Esophagus muscularis mucosa (tissue), 3 donors: ENCODE results near the gene SFXN3.

Source experiments
- CTCF ChIP-seq, 3 experiments: fragments of 200-600 bp in 2 of 3; fragments of 450-650 bp in 1 of 3; sonication (generic) in 2 of 3; IDR thresholded peaks; one replicate each; pipeline ENCODE4 v1.5.1; 2017 to 2019; ENCODE audit warnings: antibody characterized with exemption in 3 of 3, mild to moderate bottlenecking in 2 of 3, moderate library complexity in 1 of 3
- POLR2A ChIP-seq: fragments of 450-650 bp; IDR thresholded peaks from one replicate; pipeline ENCODE4 v1.6.1; 2017; ENCODE audit warnings: antibody characterized with exemption, moderate library complexity, mild to moderate bottlenecking, low read depth
- POLR2AphosphoS5 ChIP-seq, 2 donors: sonication (generic); formaldehyde crosslinking; IDR thresholded peaks; one replicate each; pipeline ENCODE4 v1.6.1; 2017; ENCODE audit warnings: antibody characterized with exemption in 2 of 2

GRCh38 chr10:101038484-101038883 lies 7.5 kb downstream of the SFXN3 start:
- TF ChIP-seq CTCF (IDR thresholded peaks at IDR 0.05) (no peak), POLR2A (no peak), POLR2AphosphoS5 (IDR thresholded peaks at IDR 0.05) (no peak)
